ENCODE measurements around the gene SMYD2.

DNA sequence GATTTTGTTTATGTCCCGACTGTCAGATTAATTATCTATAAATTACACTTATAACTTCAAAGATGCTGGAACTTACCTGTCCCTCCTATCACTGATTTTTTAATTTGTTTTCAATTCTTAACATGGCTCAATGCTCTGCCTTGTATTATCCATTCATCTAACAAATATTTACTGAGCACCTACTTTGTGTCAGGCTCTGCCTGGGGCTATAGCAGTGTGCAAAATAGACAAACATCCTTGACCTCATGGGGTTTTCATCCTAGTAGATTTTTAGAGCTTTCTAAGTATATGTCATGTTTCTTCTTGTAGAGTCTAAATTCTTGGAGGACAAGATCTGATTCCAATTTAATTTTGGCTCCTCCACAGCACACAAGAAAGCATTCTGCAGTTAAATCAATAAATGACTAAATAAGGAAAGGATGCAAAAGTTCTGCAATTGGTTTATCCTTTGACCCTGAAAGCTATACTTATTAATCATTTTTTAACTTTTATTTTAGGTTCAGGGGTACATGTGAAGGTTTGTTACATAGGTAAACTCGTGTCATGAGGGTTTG, 10.8 kb upstream of the SMYD2 start:
- TF ChIP-seq GATA2 (IDR thresholded peaks at IDR 0.05; ENCODE audit: low read depth, low read length) (no peak), GATA3 (IDR thresholded peaks at IDR 0.05; ENCODE audit: low read depth, low read length) (no peak)
